Measurements from ENCODE around the gene MS4A10. TPM values are rescaled to one million over a fixed set of nuclear protein-coding genes. Genes with fewer than 3 reads are reported as not detected.
"Not testable (repeated sequence)": the region's sequence is repeated elsewhere in the genome, so short reads cannot be mapped to it uniquely, and the experiment has no call there.

MS4A10 gene
- total RNA-seq, 1 donor from 2014 or later, result not detected

DNA sequence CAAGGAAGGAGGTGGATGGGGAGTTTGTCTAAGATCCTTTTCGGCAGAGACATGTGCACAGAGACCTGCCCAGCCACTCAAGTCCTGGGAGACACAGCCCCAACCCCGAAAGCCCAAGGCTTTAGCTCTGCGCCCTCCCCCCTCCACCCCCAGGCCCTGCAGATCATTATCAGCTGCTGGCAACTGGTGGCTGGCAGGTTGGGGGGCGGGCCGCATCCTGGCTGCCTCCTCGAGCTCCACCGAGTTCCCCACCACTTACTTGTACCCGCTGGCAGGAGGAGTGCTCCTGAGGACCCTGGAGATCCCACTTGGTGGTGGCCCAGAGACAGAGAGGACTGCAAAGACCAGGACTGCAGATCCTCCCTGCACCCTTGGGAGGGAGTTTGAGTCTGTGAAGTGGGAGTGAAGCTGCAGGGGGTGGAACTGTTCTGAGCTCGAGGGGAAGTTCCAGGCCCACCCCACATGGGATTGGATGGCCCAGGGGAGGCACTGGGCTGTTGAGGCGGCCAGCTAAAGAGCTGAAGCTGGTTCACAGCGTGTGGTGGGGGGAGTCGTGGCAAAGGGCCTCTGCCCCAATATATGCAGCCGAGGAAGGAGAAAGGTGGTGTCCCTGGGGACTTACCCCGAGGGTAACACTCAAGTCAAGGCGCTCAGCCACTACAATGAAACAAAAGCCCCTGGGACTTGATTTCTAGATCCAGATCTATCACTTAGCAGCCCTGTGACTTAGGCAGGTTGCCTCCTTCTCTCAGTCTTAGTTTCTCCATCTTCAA, 36.9 kb downstream of the MS4A10 start:
- CTCF ChIA-PET, result interaction anchor here (0.8 to 1.5 kb wide), 4 partner anchors 9 to 366 kb away, joined by 3 to 5 read pairs (median 4); no protein-coding TSS in a partner anchor
- H3K4me1 Mint-ChIP-seq, result no peaks in the 10 kb centered on the region
- H3K36me3 Mint-ChIP-seq (ENCODE audit: low read depth), result no peaks in the 10 kb centered on the region
- H3K27me3 Mint-ChIP-seq, result peaks cover 6% of the 10 kb centered on the region
- TF ChIP-seq, protein P1, sequence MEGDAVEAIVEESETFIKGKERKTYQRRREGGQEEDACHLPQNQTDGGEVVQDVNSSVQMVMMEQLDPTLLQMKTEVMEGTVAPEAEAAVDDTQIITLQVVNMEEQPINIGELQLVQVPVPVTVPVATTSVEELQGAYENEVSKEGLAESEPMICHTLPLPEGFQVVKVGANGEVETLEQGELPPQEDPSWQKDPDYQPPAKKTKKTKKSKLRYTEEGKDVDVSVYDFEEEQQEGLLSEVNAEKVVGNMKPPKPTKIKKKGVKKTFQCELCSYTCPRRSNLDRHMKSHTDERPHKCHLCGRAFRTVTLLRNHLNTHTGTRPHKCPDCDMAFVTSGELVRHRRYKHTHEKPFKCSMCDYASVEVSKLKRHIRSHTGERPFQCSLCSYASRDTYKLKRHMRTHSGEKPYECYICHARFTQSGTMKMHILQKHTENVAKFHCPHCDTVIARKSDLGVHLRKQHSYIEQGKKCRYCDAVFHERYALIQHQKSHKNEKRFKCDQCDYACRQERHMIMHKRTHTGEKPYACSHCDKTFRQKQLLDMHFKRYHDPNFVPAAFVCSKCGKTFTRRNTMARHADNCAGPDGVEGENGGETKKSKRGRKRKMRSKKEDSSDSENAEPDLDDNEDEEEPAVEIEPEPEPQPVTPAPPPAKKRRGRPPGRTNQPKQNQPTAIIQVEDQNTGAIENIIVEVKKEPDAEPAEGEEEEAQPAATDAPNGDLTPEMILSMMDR (IDR thresholded peaks at IDR 0.05), result no peak
- ATAC-seq (ENCODE audit: low read depth), result peak; percentile 47
- intact Hi-C loops (cut with micrococcal nuclease), result no loop called here
- H3K9me3 Mint-ChIP-seq, result peaks cover 3% of the 10 kb centered on the region
- POLR2A ChIA-PET, result no interaction called here
- H3K4me3 Mint-ChIP-seq, result no peak overlapping the region
- no peak overlapping the region for H3K27ac Mint-ChIP-seq
- no peak for DNase-seq

DNA sequence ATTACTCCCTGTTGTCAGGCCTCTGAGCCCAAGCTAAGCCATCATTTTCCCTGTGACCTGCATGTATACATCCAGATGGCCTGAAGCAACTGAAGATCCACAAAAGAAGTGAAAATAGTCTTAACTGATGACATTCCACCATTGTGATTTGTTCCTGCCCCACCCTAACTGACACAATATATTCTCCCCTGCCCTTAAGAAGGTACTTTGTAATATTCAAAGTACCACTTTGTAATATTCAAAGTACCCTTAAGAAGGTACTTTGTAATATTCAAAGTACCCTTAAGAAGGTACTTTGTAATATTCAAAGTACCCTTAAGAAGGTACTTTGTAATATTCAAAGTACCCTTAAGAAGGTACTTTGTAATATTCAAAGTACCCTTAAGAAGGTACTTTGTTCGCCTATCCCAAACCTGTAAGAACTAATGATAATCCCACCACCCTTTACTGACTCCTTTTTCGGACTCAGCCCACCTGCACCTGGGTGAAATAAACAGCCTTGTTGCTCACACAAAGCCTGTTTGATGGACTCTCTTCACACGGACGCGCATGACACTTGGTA, 38.7 kb downstream of the MS4A10 start:
- H3K27ac Mint-ChIP-seq; POLR2A ChIA-PET; H3K4me3 Mint-ChIP-seq; H3K9me3 Mint-ChIP-seq; H3K27me3 Mint-ChIP-seq; intact Hi-C loops (cut with micrococcal nuclease); ATAC-seq (ENCODE audit: low read depth); DNase-seq; CTCF ChIA-PET; H3K36me3 Mint-ChIP-seq (ENCODE audit: low read depth); H3K4me1 Mint-ChIP-seq: not testable (repeated sequence)

DNA sequence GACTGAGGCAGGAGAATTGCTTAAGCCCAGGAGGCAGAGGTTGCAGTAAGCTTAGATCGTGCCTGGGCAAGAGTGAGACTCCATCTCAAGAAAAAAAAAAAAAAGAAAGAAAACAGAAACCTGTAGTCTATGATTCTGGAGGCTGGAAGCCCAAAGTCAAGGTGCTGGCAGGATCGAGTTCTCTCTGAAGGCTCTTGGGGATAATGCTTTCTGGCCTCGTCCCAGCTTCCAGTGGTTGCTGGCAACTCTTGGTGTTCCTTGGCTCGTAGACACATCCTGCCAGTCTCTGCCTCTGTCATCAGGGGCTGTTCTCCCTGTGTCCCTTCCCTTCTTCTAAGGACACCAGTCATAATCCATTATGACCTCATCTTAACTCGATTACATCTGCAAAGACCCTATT, 40.0 kb downstream of the MS4A10 start:
- CTCF ChIA-PET, result no interaction called here
- no peak for ATAC-seq (ENCODE audit: low read depth)
- Mint-ChIP-seq H3K27ac (no peak overlapping the region), H3K4me3 (no peak overlapping the region), H3K9me3 (no peaks in the 10 kb centered on the region), H3K36me3 (ENCODE audit: low read depth) (no peaks in the 10 kb centered on the region), H3K27me3 (peaks cover 9% of the 10 kb centered on the region), H3K4me1 (no peaks in the 10 kb centered on the region)
- TF ChIP-seq, protein P1 (IDR thresholded peaks at IDR 0.05), result no peak
- POLR2A ChIA-PET, result no interaction called here
- DNase-seq, result no peak
- intact Hi-C loops (cut with micrococcal nuclease), result no loop called here

DNA sequence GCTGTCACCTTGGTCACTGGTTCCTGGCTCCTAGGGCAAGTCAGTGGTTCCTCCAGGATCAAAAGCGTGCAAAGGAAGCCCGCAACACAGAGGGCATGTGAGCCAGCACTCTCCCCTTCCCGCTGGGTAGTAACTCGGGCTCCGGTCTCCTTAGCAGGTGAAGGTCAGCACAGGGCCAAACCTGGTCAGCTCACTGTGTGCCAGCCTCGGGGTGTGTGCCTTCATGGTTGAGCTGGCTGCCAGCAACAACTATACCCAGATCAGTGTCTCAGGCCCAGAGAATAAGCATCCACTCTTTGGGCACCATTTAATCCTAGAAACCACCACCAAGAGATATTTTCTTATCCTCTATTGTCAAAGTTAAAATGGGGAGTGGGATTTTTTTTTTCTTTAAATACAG, 40.7 kb downstream of the MS4A10 start:
- POLR2A ChIA-PET, result no interaction called here
- CTCF ChIA-PET, result no interaction called here
- Mint-ChIP-seq H3K4me3 (no peak overlapping the region), H3K9me3 (no peaks in the 10 kb centered on the region), H3K27ac (no peak overlapping the region), H3K36me3 (ENCODE audit: low read depth) (no peaks in the 10 kb centered on the region), H3K4me1 (no peaks in the 10 kb centered on the region), H3K27me3 (peaks cover 9% of the 10 kb centered on the region)
- TF ChIP-seq, protein P1 (IDR thresholded peaks at IDR 0.05), result no peak
- DNase-seq (no peak), ATAC-seq (ENCODE audit: low read depth) (no peak)
- intact Hi-C loops (cut with micrococcal nuclease), result no loop called here

DNA sequence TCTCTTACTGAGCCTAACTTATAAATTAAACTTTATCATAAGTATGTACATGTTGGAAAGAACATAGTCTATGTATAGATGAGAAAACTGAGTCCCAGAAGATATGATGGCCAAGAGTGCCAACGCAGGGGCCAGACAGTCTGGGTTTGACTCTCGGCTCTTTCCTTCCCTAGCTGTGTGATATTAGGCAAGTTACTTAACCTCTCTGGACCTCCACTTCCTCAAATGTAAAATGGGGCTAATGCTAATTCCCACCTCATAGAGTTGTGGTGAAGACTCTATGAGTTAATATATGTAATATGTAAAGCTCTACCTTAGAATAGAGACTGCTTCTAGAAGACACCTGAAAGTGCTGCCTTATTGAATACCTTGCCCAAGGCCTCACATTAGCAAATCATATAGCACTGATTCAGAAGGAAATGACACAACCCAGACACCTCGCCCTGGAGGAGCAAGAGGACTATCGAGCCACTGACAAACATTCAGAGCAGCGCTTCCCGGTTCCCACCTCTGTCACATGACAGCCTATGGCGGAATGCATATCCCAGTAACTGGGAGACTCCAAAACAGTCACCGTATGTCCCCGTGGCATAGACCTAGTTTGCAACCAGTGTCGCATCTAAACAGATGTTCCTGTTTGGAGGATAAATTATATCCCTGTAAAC, 45.5 kb downstream of the MS4A10 start:
- ATAC-seq (ENCODE audit: low read depth), result no peak
- no peaks in the 10 kb centered on the region for H3K9me3 Mint-ChIP-seq
- TF ChIP-seq, protein P1 (IDR thresholded peaks at IDR 0.05), result no peak
- peaks cover 4% of the 10 kb centered on the region for H3K4me1 Mint-ChIP-seq
- peaks cover 8% of the 10 kb centered on the region for H3K27me3 Mint-ChIP-seq
- no peak overlapping the region for H3K27ac Mint-ChIP-seq
- POLR2A ChIA-PET, result interaction anchor here (0.7 to 1.0 kb wide), 4 partner anchors 56 to 298 kb away, joined by 3 to 6 read pairs (median 4); no protein-coding TSS in a partner anchor
- DNase-seq, result no peak
- H3K4me3 Mint-ChIP-seq, result no peak overlapping the region
- CTCF ChIA-PET, result interaction anchor here (0.6 to 5.6 kb wide), 38 partner anchors 9 to 687 kb away, joined by 3 to 47 read pairs (median 4); partner anchors contain the start of genes CCDC86, CD6, PTGDR2 and TMEM216
- H3K36me3 Mint-ChIP-seq (ENCODE audit: low read depth), result no peaks in the 10 kb centered on the region
- intact Hi-C loops (cut with micrococcal nuclease), result loop anchor here (1.0 to 5.0 kb wide), 9 partner anchors 53 to 562 kb away; partner anchors contain the start of gene TMEM216
